Neural cell (in vitro differentiated cells): ENCODE data around the gene PCBP4. TPM values are rescaled to one million over a fixed set of nuclear protein-coding genes. Genes with fewer than 3 reads are reported as not detected.
"Not testable (repeated sequence)": the region's sequence is repeated elsewhere in the genome, so short reads cannot be mapped to it uniquely, and the experiment has no call there.

Experiments used
- H2AFZ ChIP-seq: fragments of 200-600, 300-800 bp; sonication (generic), shearing (Covaris generic); 2 replicates; pipeline ENCODE4 v1.6.0; 2014; ENCODE audit warnings: low read depth, mild to moderate bottlenecking, antibody characterized with exemption, low read length, moderate library complexity
- H3F3A ChIP-seq: fragments of 200-600 bp; shearing (Covaris generic); 2 replicates; pipeline ENCODE4 v1.6.1; 2016; ENCODE audit warnings: mild to moderate bottlenecking, moderate library complexity, mixed read lengths, antibody characterized with exemption, low read length; ENCODE audit not compliant: insufficient read depth, poor library complexity, severe bottlenecking
- H3K27ac ChIP-seq: fragments of 200-600, 300-800 bp; sonication (generic), shearing (Covaris generic); 2 replicates; pipeline ENCODE4 v1.5.1; 2014; ENCODE audit warnings: mild to moderate bottlenecking, low read length, moderate library complexity
- H3K27me3 ChIP-seq: fragments of 300-800, 200-600 bp; sonication (generic), shearing (Covaris generic); 2 replicates; pipeline ENCODE4 v1.6.0; 2014; ENCODE audit warnings: mild to moderate bottlenecking, low read depth, low read length, moderate library complexity; ENCODE audit not compliant: insufficient read depth
- H3K36me3 ChIP-seq: fragments of 300-800, 200-600 bp; sonication (generic), shearing (Covaris generic); 2 replicates; pipeline ENCODE4 v1.5.1; 2014; ENCODE audit warnings: mild to moderate bottlenecking, antibody characterized with exemption, low read length, moderate library complexity; ENCODE audit not compliant: insufficient read depth
- H3K4me2 ChIP-seq: fragments of 300-800, 200-600 bp; sonication (generic), shearing (Covaris generic); 2 replicates; pipeline ENCODE4 v1.6.0; 2014; ENCODE audit warnings: mild to moderate bottlenecking, low read length
- H3K4me3 ChIP-seq: fragments of 300-800, 200-600 bp; sonication (generic), shearing (Covaris generic); 2 replicates; pipeline ENCODE4 v1.5.1; 2014; ENCODE audit warnings: mild to moderate bottlenecking, low read length, moderate library complexity
- H3K79me2 ChIP-seq: fragments of 200-600 bp; shearing (Covaris generic); replicated peaks from 2 replicates; pipeline ENCODE4 v1.6.0; 2014; ENCODE audit warnings: mild to moderate bottlenecking, low read length, moderate library complexity; ENCODE audit not compliant: insufficient read depth
- H3K9ac ChIP-seq: fragments of 300-800, 200-600 bp; sonication (generic), shearing (Covaris generic); 2 replicates; pipeline ENCODE4 v1.6.1; 2016; ENCODE audit warnings: mild to moderate bottlenecking, low read length, mixed read lengths
- H3K9me2 ChIP-seq: fragments of 200-600 bp; shearing (Covaris generic); 2 replicates; pipeline ENCODE4 v1.6.1; 2016; ENCODE audit warnings: mild to moderate bottlenecking, low read length, mixed read lengths; ENCODE audit not compliant: insufficient read depth
- H3K9me3 ChIP-seq: fragments of 200-600, 300-800 bp; sonication (generic), shearing (Covaris generic); 2 replicates; pipeline ENCODE4 v1.6.1; 2016; ENCODE audit warnings: mild to moderate bottlenecking, mixed run types, low read length, moderate library complexity, mixed read lengths
- H4K20me1 ChIP-seq: fragments of 200-600 bp; shearing (Covaris generic); 2 replicates; pipeline ENCODE4 v1.6.1; 2016; ENCODE audit warnings: mild to moderate bottlenecking, mixed run types; ENCODE audit not compliant: insufficient read depth
- EP300 ChIP-seq: fragments of 450-650 bp; conservative IDR thresholded peaks from 2 replicates; pipeline ENCODE4 v1.6.1; 2014; ENCODE audit warnings: antibody characterized with exemption, mild to moderate bottlenecking, moderate library complexity; ENCODE audit not compliant: poor library complexity, severe bottlenecking
- EZH2 ChIP-seq: fragments of 200-600, 300-800 bp; shearing (Covaris generic), sonication (generic); IDR thresholded peaks from 2 replicates; pipeline ENCODE4 v1.6.1; 2014; ENCODE audit warnings: antibody characterized with exemption, low read length, borderline replicate concordance, mild to moderate bottlenecking; ENCODE audit not compliant: insufficient read depth, poor library complexity, severe bottlenecking
- MXI1 ChIP-seq: fragments of 450-650 bp; conservative IDR thresholded peaks from 2 replicates; pipeline ENCODE4 v1.6.1; 2014; ENCODE audit warnings: antibody characterized with exemption, mild to moderate bottlenecking; ENCODE audit not compliant: poor library complexity, severe bottlenecking
- POLR2AphosphoS5 ChIP-seq: IDR thresholded peaks from 2 replicates; pipeline ENCODE4 v1.6.1; 2012
- REST ChIP-seq: IDR thresholded peaks from 2 replicates; pipeline ENCODE4 v1.6.1; 2012; ENCODE audit warnings: borderline replicate concordance
- polyA plus RNA-seq: library from polyadenylated mRNA; depleted of rRNA; stranded (reverse); fragments of >200 nt; gene quantifications from 2 replicates; pipeline ENCODE4 v1.2.3, GENCODE V29; 2014
- TF ChIP-seq, protein P1 (sequence below): fragments of 450-650 bp; IDR thresholded peaks from 2 replicates; pipeline ENCODE4 v1.5.1; 2014; ENCODE audit warnings: antibody characterized with exemption, mild to moderate bottlenecking, moderate library complexity; ENCODE audit not compliant: poor library complexity, severe bottlenecking

Gene PCBP4
- polyA plus RNA-seq, 1 donor from 2014 or later = 251 TPM

DNA sequence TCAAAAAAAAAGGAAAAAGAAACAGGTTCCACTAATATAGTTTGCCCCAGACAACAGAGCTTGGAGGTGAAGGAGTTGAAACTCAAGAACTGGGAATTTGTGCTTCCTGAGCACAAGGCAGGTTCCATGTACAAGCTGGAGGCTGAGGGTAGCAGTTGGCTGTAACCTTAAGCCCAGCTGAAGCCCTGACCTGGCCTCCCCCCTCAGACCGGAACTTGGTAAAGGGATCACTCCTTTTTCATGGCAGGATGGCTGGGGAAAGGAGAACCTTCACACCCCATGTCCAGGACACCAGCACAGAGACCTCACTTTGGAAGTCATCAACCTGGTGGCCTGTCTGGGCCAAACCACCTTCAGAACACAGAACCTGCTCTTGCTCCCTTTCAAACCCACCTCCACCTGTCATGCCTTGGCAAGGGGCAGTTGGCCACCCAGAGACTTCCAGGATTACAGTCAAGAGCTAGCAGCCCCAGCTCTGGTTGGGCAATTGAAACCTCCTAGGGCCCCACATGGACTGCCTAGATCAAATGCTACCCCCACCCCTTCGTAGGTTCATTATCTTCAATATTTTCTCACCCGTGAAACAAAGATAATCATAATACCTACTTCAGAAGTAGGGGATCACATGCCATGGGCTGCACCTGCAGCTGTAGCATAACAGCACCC is 24.9 kb upstream of the PCBP4 start:
- Histone ChIP-seq H3K27me3 (no peaks in the 10 kb centered on the region), H2AFZ (no peak overlapping the region), H3K27ac (no peak overlapping the region), H3F3A (no peaks in the 10 kb centered on the region), H3K9me2 (no peaks in the 10 kb centered on the region), H3K9me3 (no peaks in the 10 kb centered on the region), H3K4me2 (no peak overlapping the region), H4K20me1 (no peaks in the 10 kb centered on the region), H3K36me3 (peaks cover 5% of the 10 kb centered on the region), H3K4me3 (no peak overlapping the region), H3K9ac (no peak overlapping the region), H3K79me2 (peaks cover 9% of the 10 kb centered on the region)
- TF ChIP-seq EP300 = no peak
- TF ChIP-seq, protein P1, sequence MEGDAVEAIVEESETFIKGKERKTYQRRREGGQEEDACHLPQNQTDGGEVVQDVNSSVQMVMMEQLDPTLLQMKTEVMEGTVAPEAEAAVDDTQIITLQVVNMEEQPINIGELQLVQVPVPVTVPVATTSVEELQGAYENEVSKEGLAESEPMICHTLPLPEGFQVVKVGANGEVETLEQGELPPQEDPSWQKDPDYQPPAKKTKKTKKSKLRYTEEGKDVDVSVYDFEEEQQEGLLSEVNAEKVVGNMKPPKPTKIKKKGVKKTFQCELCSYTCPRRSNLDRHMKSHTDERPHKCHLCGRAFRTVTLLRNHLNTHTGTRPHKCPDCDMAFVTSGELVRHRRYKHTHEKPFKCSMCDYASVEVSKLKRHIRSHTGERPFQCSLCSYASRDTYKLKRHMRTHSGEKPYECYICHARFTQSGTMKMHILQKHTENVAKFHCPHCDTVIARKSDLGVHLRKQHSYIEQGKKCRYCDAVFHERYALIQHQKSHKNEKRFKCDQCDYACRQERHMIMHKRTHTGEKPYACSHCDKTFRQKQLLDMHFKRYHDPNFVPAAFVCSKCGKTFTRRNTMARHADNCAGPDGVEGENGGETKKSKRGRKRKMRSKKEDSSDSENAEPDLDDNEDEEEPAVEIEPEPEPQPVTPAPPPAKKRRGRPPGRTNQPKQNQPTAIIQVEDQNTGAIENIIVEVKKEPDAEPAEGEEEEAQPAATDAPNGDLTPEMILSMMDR = no peak
- no peak for TF ChIP-seq POLR2AphosphoS5
- TF ChIP-seq EZH2 = no peak
- TF ChIP-seq MXI1 = no peak

GRCh38 chr3:51990501-51990971 is 23.3 kb upstream of the PCBP4 start:
- H3K9me3 ChIP-seq, H3K27ac ChIP-seq, H3K36me3 ChIP-seq, H2AFZ ChIP-seq, H4K20me1 ChIP-seq, H3K9me2 ChIP-seq, H3K4me3 ChIP-seq, H3F3A ChIP-seq, H3K4me2 ChIP-seq, H3K9ac ChIP-seq, H3K27me3 ChIP-seq, H3K79me2 ChIP-seq: not testable (repeated sequence)

DNA sequence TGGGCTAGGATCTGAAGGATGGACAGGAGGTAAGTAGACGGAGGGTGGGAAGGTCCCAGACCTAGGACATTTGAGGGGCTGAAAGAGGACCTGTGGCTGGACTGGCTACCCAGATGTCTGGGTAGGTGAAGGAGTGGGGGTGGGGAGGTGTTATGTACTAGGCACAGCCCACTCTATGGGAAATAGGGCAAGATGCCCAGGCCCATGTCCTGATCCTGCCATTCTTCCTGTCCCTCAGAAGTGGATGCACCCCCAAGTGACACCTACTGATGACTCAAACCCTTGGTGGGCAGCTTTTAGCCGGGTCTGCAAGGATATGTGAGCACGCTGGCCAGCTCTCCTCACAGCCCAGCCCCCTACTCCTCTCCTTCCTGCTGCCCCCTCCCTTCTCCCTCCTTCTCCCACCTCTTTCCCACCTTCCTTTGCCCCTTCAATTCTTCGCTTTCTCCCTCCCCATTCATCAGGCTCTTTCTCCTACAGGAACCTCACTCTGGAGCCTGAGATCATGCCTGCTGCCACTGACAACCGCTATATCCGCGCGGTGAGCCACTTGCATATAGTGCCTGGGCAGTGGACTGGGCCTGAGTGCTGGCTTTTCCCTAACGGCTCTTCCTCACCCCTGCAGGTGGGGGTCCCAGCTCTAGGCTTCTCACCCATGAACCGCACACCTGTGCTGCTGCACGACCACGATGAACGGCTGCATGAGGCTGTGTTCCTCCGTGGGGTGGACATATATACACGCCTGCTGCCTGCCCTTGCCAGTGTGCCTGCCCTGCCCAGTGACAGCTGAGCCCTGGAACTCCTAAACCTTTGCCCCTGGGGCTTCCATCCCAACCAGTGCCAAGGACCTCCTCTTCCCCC is 21.3 kb upstream of the PCBP4 start:
- Histone ChIP-seq H3K9me3 (no peaks in the 10 kb centered on the region), H3F3A (no peaks in the 10 kb centered on the region), H3K4me2 (no peak overlapping the region), H3K4me3 (no peak overlapping the region), H3K27ac (no peak overlapping the region), H2AFZ (no peak overlapping the region), H3K27me3 (no peaks in the 10 kb centered on the region), H3K9ac (no peak overlapping the region), H3K79me2 (no peaks in the 10 kb centered on the region), H3K36me3 (no peaks in the 10 kb centered on the region), H3K9me2 (no peaks in the 10 kb centered on the region), H4K20me1 (no peaks in the 10 kb centered on the region)
- TF ChIP-seq EP300 = no peak
- TF ChIP-seq, protein P1 = no peak
- no peak for TF ChIP-seq POLR2AphosphoS5
- TF ChIP-seq REST = no peak
- TF ChIP-seq EZH2 = no peak
